ENCODE data around the gene XYLB.

The XYLB gene

GRCh38 chr3:38325256-38325655 lies 21.3 kb upstream of the XYLB start:
- DNase-seq = no peak

DNA sequence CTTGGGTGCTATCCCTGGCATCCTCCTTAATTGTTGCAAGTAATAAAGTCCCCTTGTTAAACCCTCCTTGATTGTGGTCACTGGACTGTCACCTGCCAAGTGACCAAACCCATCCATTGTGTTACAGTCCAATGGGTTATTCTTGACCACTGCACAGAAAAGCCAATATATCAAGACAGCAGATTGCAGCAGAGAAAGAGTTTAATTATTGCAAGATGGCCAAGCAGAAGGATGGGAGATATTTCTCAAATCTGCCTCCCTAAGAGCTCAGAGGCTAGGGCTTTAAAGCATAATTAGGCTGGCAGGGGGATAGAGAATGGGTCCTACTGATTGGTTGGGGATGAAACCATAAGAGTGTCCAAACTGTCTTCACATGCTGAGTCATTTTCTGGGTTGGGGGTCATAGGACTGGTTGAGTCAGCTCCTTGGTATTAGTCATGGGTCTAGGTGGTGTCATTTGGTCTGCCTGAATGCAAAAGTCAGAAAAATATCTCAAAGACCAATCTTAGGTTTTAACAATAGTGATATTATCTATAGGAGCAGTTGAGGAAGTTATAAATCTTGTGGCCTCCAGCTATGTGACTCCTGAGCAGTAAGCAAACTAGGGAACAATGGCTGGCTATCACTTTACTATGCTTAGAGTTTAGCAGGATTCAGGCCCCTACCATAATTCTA lies 19.1 kb upstream of the XYLB start:
- no peak for DNase-seq

- DNase-seq = no peak
Measured at GRCh38 chr3:38331257-38332022, 15.1 kb upstream of the XYLB start.

GRCh38 chr3:38332201-38332600 lies 14.4 kb upstream of the XYLB start:
- DNase-seq = no peak

DNA sequence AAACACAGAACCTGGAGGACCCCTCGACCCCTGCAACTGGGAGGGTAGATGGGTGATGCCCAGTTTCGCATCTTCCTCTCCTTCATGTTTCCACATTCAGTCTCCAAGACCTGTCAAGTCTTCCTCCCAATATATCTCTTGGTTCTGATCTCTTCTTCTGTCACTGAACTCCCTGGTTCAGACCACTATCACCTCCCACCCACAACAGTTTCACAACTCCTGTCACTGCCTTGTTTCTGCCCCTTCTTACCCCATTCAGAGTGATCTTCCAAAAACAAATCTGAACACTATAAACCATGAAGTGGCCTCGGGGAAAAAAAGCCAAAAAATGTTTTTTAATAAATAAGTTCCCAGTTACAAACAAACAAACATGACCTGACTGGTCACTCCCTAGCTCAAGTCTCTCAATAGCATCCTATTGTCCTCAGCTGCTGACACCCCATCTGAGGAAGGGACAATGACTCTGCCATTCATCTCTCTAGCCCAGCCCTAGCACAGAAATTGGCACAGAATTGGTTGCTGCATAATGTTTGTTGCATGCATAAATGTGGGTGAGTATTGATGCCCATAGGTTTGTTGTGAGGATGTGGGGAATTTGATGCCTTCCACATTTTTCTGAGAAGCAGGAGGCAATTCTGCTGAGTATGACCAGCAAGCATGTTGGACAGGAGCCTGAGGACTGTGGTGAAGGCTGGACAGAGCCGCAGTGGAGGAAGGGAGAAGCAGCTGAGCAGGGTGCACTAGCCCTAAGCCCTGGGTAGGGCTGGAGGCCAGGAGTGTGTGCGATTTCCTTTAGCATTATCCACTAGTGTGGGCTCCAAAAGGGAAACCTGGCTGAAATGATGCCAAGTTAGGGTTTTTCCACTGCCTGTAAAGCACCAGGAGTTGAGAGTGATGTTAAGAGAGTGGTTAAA lies 12.2 kb upstream of the XYLB start:
- DNase-seq = no peak

GRCh38 chr3:38335263-38335662 lies 11.3 kb upstream of the XYLB start:
- no peak for DNase-seq

DNA sequence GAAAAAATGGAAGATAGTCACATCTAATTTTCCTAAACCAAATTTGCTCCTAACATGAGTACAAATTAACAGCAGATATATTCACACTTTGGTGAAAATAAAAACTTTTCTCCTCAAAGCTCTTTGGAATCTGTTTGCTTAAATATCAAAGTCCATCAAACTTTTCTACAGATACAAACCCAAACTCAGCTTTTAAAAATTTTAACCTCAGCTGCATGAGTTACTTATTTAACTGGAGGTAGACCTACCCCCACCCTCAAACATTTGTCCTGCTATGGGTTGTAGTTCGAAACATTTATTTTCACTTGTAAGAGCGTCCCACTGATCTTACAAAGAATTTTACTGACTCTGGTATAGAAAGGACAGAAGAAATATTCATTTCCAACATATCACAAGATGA lies 8.9 kb upstream of the XYLB start:
- no peak for DNase-seq

- no peak for DNase-seq
Measured at GRCh38 chr3:38343797-38344594, 2.6 kb upstream of the XYLB start.

GRCh38 chr3:38345879-38346586 lies 552 bp upstream of the XYLB start:
- DNase-seq = no peak

DNA sequence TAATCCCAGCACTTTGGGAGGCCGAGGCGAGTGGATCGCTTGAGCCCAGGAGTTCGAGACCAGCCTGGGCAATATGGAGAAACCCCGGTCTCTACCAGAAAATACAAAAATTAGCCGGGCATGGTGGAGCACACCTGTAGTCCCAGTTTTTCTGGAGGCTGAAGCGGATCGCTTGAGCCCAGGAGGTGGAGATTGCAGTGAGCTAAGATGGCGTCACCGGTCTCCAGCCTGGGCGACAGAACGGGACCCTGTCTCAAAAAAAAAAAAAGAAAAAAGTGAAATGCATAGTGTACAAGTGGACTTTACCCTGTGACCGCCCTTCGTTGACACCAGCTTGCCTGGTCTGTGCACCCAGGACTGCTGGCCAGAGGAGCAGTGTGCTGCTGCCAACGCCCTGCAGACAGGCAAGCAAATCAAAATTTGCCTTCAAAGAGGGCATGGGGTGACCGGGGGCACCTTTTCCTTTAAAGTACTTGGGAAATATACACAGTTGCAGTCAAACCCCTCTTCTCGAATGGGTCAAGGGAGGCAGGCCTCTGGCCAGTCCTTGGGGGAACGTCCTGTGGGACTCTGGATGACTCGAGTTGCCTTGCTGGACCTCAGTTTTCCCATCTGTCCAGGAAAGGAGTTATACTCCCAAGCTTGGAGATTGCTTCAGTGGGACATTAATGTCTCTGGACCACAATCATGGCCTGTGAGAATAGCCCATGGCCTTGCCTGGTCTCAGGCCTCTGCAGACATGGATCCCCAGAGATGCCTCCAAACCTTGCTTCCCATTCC lies 1.0 kb downstream of the XYLB start:
- no peak for DNase-seq

GRCh38 chr3:38348903-38349302 lies 2.3 kb downstream of the XYLB start:
- DNase-seq = no peak

DNA sequence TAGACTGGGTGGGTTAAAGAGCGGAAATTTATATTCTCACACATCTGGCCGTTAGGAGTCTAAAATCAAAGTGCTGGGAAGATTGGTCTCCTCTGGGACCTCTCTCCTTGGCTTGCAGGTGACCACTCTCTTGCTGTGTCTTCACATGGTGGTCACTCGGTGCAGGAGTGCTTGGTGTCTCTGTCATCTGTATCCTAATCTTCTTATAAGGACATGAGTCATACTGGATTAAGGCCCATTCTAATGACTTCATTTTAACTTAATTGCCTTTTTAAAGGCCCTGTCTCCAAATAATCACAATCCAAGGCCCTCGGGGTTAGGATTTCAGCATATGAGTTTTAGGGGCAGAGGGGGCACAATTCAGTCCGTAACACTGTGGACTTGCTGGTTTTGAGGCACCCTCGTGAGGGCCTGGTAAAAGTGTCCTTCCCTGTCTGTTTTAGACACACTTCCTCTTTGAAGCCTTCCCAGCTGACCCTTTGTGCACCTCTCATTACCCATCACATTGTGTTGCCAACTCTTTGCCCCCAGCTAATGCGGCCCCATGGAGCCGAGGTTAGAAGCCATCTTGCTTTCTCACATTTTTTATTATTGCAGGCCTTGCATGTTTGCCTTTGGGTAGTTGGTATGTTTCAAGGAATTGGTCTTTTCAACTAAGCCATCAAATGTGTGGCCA lies 3.2 kb downstream of the XYLB start:
- no peak for DNase-seq

GRCh38 chr3:38353151-38353550 lies 6.6 kb downstream of the XYLB start:
- DNase-seq = no peak

- no peak for DNase-seq
Measured at GRCh38 chr3:38354588-38355330, 8.2 kb downstream of the XYLB start.

DNA sequence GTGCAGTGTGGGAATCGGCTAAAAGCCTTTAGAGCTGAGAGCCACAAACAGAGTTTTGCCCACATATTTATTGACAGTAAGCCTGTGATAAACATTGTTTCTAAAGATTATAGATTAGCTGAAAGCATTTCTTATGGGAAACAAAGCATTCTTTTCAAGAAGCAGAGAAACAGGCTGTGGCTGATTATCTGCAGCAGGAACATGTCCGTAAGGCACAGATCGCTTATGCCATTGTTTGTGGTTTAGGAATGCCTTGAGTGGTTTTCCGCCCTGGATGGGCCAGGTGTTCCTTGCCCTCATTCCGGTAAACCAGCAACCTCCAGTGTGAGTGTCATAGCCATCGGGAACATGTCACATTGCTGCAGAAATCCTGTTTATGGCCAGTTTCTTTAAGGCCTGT lies 12.5 kb downstream of the XYLB start:
- DNase-seq = no peak

DNA sequence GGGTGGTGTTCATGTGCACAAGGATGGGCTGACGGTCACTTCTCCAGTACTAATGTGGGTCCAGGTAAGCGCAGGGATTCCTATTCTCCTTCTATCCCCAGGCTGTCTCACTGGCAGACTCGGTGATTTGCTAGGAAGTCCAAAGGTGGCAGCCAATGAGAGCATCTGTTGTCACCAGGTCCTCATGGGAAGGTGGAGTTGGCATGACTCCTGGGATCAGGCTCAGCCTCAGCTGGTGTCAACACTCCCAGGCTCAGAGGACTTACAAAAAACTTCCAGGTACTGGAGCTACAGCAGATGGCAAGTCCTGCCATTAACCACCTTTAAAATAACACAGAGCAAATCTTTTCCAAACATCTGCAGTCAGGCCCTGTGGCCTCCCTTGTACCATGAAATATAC lies 13.8 kb downstream of the XYLB start:
- no peak for DNase-seq

GRCh38 chr3:38361496-38361895 lies 14.9 kb downstream of the XYLB start:
- no peak for DNase-seq

DNA sequence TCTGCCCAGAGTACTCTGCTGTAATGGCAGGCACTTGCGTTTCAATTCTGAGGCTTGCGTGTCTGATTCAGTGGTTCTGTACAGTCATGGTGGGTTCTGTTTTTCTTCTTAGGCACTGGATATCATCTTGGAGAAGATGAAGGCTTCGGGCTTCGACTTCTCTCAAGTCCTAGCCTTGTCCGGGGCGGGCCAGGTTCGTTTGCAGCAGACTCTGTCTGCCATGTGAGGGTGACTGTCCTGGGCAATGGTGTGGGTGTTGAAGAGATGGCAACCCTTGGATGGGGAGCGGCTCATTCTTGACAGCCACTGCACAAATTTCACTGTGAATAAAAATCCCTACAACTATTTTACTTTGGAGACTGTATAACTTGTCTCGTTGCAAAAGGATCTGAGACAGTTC lies 16.2 kb downstream of the XYLB start:
- DNase-seq = no peak

- no peak for DNase-seq
Measured at GRCh38 chr3:38364721-38365400, 18.3 kb downstream of the XYLB start.
